ENCODE data around the gene TGFBR2.

GRCh38 chr3:30600572-30600971 is 5.8 kb upstream of the TGFBR2 start:
- TF ChIP-seq EZH2 (IDR thresholded peaks at IDR 0.05; ENCODE audit: insufficient read depth, poor library complexity, severe bottlenecking) (no peak), EZH2phosphoT487 (IDR thresholded peaks at IDR 0.05; ENCODE audit: insufficient read depth, low read depth) (no peak)
